GM19463 (cell line): ENCODE data around the gene TRIM26.
A peak's percentile ranks its signal among the peaks of the same experiment; 100 is the strongest.
"Not testable (repeated sequence)": the region's sequence is repeated elsewhere in the genome, so short reads cannot be mapped to it uniquely, and the experiment has no call there.

Experiments
- ATAC-seq: cut with Tn5 transposase; IDR thresholded peaks from one replicate; pipeline ENCODE4 v1.9.1; 2021; ENCODE audit warnings: mild to moderate bottlenecking, moderate library complexity; ENCODE audit not compliant: unreplicated experiment

Gene TRIM26

GRCh38 chr6:30212865-30213666, at the start of gene TRIM26:
TSS of gene TRIM26 (minus strand) at chr6:30213406. CDS start at chr6:30199103, 14,303 bp downstream.
- ATAC-seq: peak; percentile 79

- no peak for ATAC-seq
These were observed 46.9 kb upstream of the TRIM26 start for GRCh38 chr6:30260036-30260504.

GRCh38 chr6:30259140-30260035, 46.2 kb upstream of the TRIM26 start:
- ATAC-seq: peak; percentile 95

GRCh38 chr6:30258204-30258603, 45.0 kb upstream of the TRIM26 start:
- no peak for ATAC-seq

GRCh38 chr6:30252417-30252816, 39.2 kb upstream of the TRIM26 start:
- not testable (repeated sequence) for ATAC-seq

GRCh38 chr6:30244560-30244959, 31.4 kb upstream of the TRIM26 start:
- no peak for ATAC-seq

GRCh38 chr6:30238178-30238795, 25.1 kb upstream of the TRIM26 start:
- ATAC-seq: no peak

GRCh38 chr6:30234356-30234755, 21.1 kb upstream of the TRIM26 start:
- ATAC-seq: no peak

GRCh38 chr6:30231067-30231466, 17.9 kb upstream of the TRIM26 start:
- ATAC-seq: no peak

- ATAC-seq: no peak
These were observed 14.7 kb upstream of the TRIM26 start for GRCh38 chr6:30227763-30228487.

- ATAC-seq: no peak
These were observed 14.1 kb upstream of the TRIM26 start for GRCh38 chr6:30227242-30227722.

GRCh38 chr6:30223339-30223738, 10.1 kb upstream of the TRIM26 start:
- ATAC-seq: no peak

- not testable (repeated sequence) for ATAC-seq
These were observed 8.8 kb upstream of the TRIM26 start for GRCh38 chr6:30221956-30222355.

- not testable (repeated sequence) for ATAC-seq
These were observed 8.2 kb upstream of the TRIM26 start for GRCh38 chr6:30221395-30221794.

GRCh38 chr6:30219244-30219643, 6.0 kb upstream of the TRIM26 start:
- no peak for ATAC-seq

- ATAC-seq: no peak
These were observed 2.9 kb upstream of the TRIM26 start for GRCh38 chr6:30216096-30216495.

- ATAC-seq: no peak
These were observed 1.4 kb upstream of the TRIM26 start for GRCh38 chr6:30214657-30214982.

GRCh38 chr6:30213957-30214656, 901 bp upstream of the TRIM26 start:
- ATAC-seq: peak; percentile 61

GRCh38 chr6:30213667-30213956, 406 bp upstream of the TRIM26 start:
- no peak for ATAC-seq

GRCh38 chr6:30211899-30212298, 1.3 kb downstream of the TRIM26 start:
- no peak for ATAC-seq
